GM12801 (cell line): ENCODE measurements around the gene SFT2D2.

Experiments used
- CTCF ChIP-seq: IDR thresholded peaks from one replicate; pipeline ENCODE4 v1.5.1; 2011; ENCODE audit warnings: control low read depth; ENCODE audit not compliant: insufficient read length; ENCODE audit errors: extremely low read depth

The SFT2D2 gene

GRCh38 chr1:168271636-168272035, 45.8 kb downstream of the SFT2D2 start:
- TF ChIP-seq CTCF, result no peak

- TF ChIP-seq CTCF, result no peak
These were observed 47.8 kb downstream of the SFT2D2 start for GRCh38 chr1:168273575-168273974.

- TF ChIP-seq CTCF, result no peak
These were observed 53.4 kb downstream of the SFT2D2 start for GRCh38 chr1:168279253-168279652.

- no peak for TF ChIP-seq CTCF
These were observed 54.6 kb downstream of the SFT2D2 start, which contains the start of gene TBX19 for GRCh38 chr1:168280296-168280927. TSS of gene TBX19 (plus strand) at chr1:168280877. CDS start at chr1:168281091, 214 bp downstream.

GRCh38 chr1:168281603-168282325, 56.0 kb downstream of the SFT2D2 start:
- no peak for TF ChIP-seq CTCF

- no peak for TF ChIP-seq CTCF
These were observed 59.7 kb downstream of the SFT2D2 start for GRCh38 chr1:168285521-168285790.

GRCh38 chr1:168285971-168286927, 60.4 kb downstream of the SFT2D2 start:
- TF ChIP-seq CTCF, result no peak
